HG03159 (cell line): ENCODE results near the gene ACOD1.
"Not testable (repeated sequence)": the region's sequence is repeated elsewhere in the genome, so short reads cannot be mapped to it uniquely, and the experiment has no call there.

Experiments
- ATAC-seq: cut with Tn5 transposase; IDR thresholded peaks from one replicate; pipeline ENCODE4 v1.9.1; 2021; ENCODE audit warnings: mild to moderate bottlenecking, moderate library complexity; ENCODE audit not compliant: unreplicated experiment

Gene ACOD1

GRCh38 chr13:76948149-76948548 is at the start of gene ACOD1:
Gene ACOD1 (plus strand): TSS chr13:76948511. CDS start chr13:76948559, 48 bp downstream.
- no peak for ATAC-seq

GRCh38 chr13:76899066-76899465 is 49.2 kb upstream of the ACOD1 start:
- not testable (repeated sequence) for ATAC-seq

GRCh38 chr13:76903544-76904162 is 44.7 kb upstream of the ACOD1 start:
- peak; percentile 99 for ATAC-seq

- no peak for ATAC-seq
Measured at GRCh38 chr13:76904507-76904906, 43.8 kb upstream of the ACOD1 start.

GRCh38 chr13:76912476-76912875 is 35.8 kb upstream of the ACOD1 start:
- ATAC-seq = no peak

- no peak for ATAC-seq
Measured at GRCh38 chr13:76913898-76914297, 34.4 kb upstream of the ACOD1 start.

- no peak for ATAC-seq
Measured at GRCh38 chr13:76917095-76917494, 31.2 kb upstream of the ACOD1 start.

GRCh38 chr13:76917755-76918481 is 30.4 kb upstream of the ACOD1 start:
- ATAC-seq = not testable (repeated sequence)

GRCh38 chr13:76921516-76921915 is 26.8 kb upstream of the ACOD1 start:
- ATAC-seq = no peak

- ATAC-seq = no peak
Measured at GRCh38 chr13:76925115-76925514, 23.2 kb upstream of the ACOD1 start.

- no peak for ATAC-seq
Measured at GRCh38 chr13:76927955-76928354, 20.4 kb upstream of the ACOD1 start.

- ATAC-seq = no peak
Measured at GRCh38 chr13:76928456-76928855, 19.9 kb upstream of the ACOD1 start.

- no peak for ATAC-seq
Measured at GRCh38 chr13:76929320-76929719, 19.0 kb upstream of the ACOD1 start.

GRCh38 chr13:76929851-76930374 is 18.4 kb upstream of the ACOD1 start:
- ATAC-seq = no peak

GRCh38 chr13:76932076-76932475 is 16.2 kb upstream of the ACOD1 start:
- ATAC-seq = no peak

GRCh38 chr13:76934671-76935070 is 13.6 kb upstream of the ACOD1 start:
- ATAC-seq = no peak

GRCh38 chr13:76936763-76937162 is 11.5 kb upstream of the ACOD1 start:
- ATAC-seq = no peak

- ATAC-seq = no peak
Measured at GRCh38 chr13:76937281-76937820, 11.0 kb upstream of the ACOD1 start.

- ATAC-seq = no peak
Measured at GRCh38 chr13:76939215-76939614, 9.1 kb upstream of the ACOD1 start.

GRCh38 chr13:76942363-76942762 is 5.9 kb upstream of the ACOD1 start:
- no peak for ATAC-seq

- no peak for ATAC-seq
Measured at GRCh38 chr13:76943646-76944045, 4.7 kb upstream of the ACOD1 start.

GRCh38 chr13:76944456-76944855 is 3.9 kb upstream of the ACOD1 start:
- no peak for ATAC-seq
